Left hindlimb (tissue), 1 donor: ENCODE results near the gene TLN1.
A peak's percentile ranks its signal among the peaks of the same experiment; 100 is the strongest.

Source experiments
- DNase-seq: peaks from one replicate; pipeline ENCODE4 v3.0.0-alpha.2; 2018

Gene TLN1

GRCh38 chr9:35700942-35701341 is 31.1 kb downstream of the TLN1 start:
- no peak for DNase-seq

GRCh38 chr9:35700031-35700430 is 32.0 kb downstream of the TLN1 start:
- DNase-seq: no peak

- DNase-seq: no peak
These were observed 33.8 kb downstream of the TLN1 start for GRCh38 chr9:35698231-35698630.

GRCh38 chr9:35697486-35697885 is 34.5 kb downstream of the TLN1 start:
- no peak for DNase-seq

- DNase-seq: no peak
These were observed 35.3 kb downstream of the TLN1 start for GRCh38 chr9:35696520-35697215.

- DNase-seq: no peak
These were observed 36.0 kb downstream of the TLN1 start for GRCh38 chr9:35695943-35696401.

GRCh38 chr9:35691757-35692301 is 40.2 kb downstream of the TLN1 start:
- no peak for DNase-seq

GRCh38 chr9:35691334-35691650 is 40.7 kb downstream of the TLN1 start:
- no peak for DNase-seq

- peak; percentile 89 for DNase-seq
These were observed 41.2 kb downstream of the TLN1 start for GRCh38 chr9:35690614-35691333.

GRCh38 chr9:35690294-35690613 is 41.7 kb downstream of the TLN1 start:
- no peak for DNase-seq

- DNase-seq: peak; percentile 87
These were observed 42.3 kb downstream of the TLN1 start, which contains the start of gene TPM2 for GRCh38 chr9:35689542-35690293. Gene TPM2, minus strand, starts transcription at chr9:35689925. Its CDS starts 108 bp downstream, at chr9:35689817.

GRCh38 chr9:35688558-35689541 is 43.1 kb downstream of the TLN1 start:
- no peak for DNase-seq

- no peak for DNase-seq
These were observed 43.9 kb downstream of the TLN1 start for GRCh38 chr9:35687972-35688557.

GRCh38 chr9:35687306-35687705 is 44.7 kb downstream of the TLN1 start:
- no peak for DNase-seq

- no peak for DNase-seq
These were observed 45.5 kb downstream of the TLN1 start for GRCh38 chr9:35686222-35687203.

- no peak for DNase-seq
These were observed 46.5 kb downstream of the TLN1 start for GRCh38 chr9:35685506-35685905.

- no peak for DNase-seq
These were observed 47.1 kb downstream of the TLN1 start for GRCh38 chr9:35684921-35685320.

GRCh38 chr9:35683323-35683722 is 48.7 kb downstream of the TLN1 start:
- no peak for DNase-seq

- DNase-seq: no peak
These were observed 49.3 kb downstream of the TLN1 start for GRCh38 chr9:35682520-35683315.

- no peak for DNase-seq
These were observed 49.9 kb downstream of the TLN1 start for GRCh38 chr9:35682051-35682450.
